A549 (cell line): ENCODE results near the gene UTP15. TPM values are rescaled to one million over a fixed set of nuclear protein-coding genes. Genes with fewer than 3 reads are reported as not detected.

ENCODE experiments used
- ATAC-seq, 2 experiments: fragments of 200-7000 bp in 1 of 2; fragments of >200 bp in 1 of 2; cut with Nextera tagmentation in 1 of 2; cut with Tn5 transposase in 1 of 2; 3 replicates each; pipeline versions ENCODE4 v1.8.0 to v1.9.1; 2018 to 2020; ENCODE audit warnings: mild to moderate bottlenecking in 1 of 2, moderate library complexity in 1 of 2
- CTCF ChIA-PET: fragments of 300-600 bp; sonication (Branson Sonifier 250); formaldehyde crosslinking; extraction: SDS; loops from one replicate; lab custom pipeline; 2021; ENCODE audit warnings: antibody characterized with exemption, inconsistent platforms; lab: Yijun Ruan, JAX
- POLR2A ChIA-PET: fragments of 350-600 bp; formaldehyde crosslinking; extraction: SDS; loops from one replicate; lab custom pipeline; 2021; ENCODE audit warnings: antibody characterized with exemption, inconsistent platforms; lab: Yijun Ruan, JAX
- DNase-seq, 2 experiments: peaks; one replicate each; pipeline versions ENCODE4 v3.0.0 to v3.0.0-alpha.2; 2011 to 2016; ENCODE audit warnings: low read depth in 1 of 2, low spot score in 1 of 2
- FAIRE-seq: peaks from 2 replicates; lab custom pipeline; 2011; peaks lifted over from hg19 to GRCh38; lab: Jason Lieb, UNC
- H3K27ac ChIP-seq, 2 experiments: fragments of >200 bp; sonication (Bioruptor Twin); formaldehyde crosslinking; 3 replicates each; pipeline ENCODE4 v1.5.1; 2016 to 2017
- H3K4me1 ChIP-seq: fragments of >200 bp; sonication (Bioruptor Twin); formaldehyde crosslinking; 3 replicates; pipeline ENCODE4 v1.6.1; 2016
- H3K4me2 ChIP-seq: fragments of >200 bp; sonication (Bioruptor Twin); formaldehyde crosslinking; 3 replicates; pipeline ENCODE4 v1.6.1; 2016
- H3K4me3 ChIP-seq: fragments of >200 bp; sonication (Bioruptor Twin); formaldehyde crosslinking; 3 replicates; pipeline ENCODE4 v1.5.1; 2016
- H3K9me3 ChIP-seq: fragments of >200 bp; sonication (Bioruptor Twin); formaldehyde crosslinking; 3 replicates; pipeline ENCODE4 v1.6.1; 2016
- BHLHE40 ChIP-seq: IDR thresholded peaks from 2 replicates; pipeline ENCODE4 v1.6.1; 2012; ENCODE audit warnings: low read depth, low read length, inconsistent platforms
- CBX2 ChIP-seq: fragments of 200-600 bp; sonication (generic); IDR thresholded peaks from 2 replicates; pipeline ENCODE4 v1.6.1; 2016; ENCODE audit warnings: low read depth, mild to moderate bottlenecking, borderline replicate concordance
- CHD4 ChIP-seq: fragments of 200-600 bp; sonication (generic); IDR thresholded peaks from 2 replicates; pipeline ENCODE4 v1.6.1; 2016; ENCODE audit warnings: antibody characterized with exemption, mild to moderate bottlenecking, borderline replicate concordance
- CTCF ChIP-seq: fragments of >200 bp; sonication (Bioruptor Twin); formaldehyde crosslinking; IDR thresholded peaks from 3 replicates; pipeline ENCODE4 v1.5.1; 2016
- EHMT2 ChIP-seq: fragments of 200-600 bp; sonication (generic); IDR thresholded peaks from 2 replicates; pipeline ENCODE4 v1.6.1; 2016; ENCODE audit warnings: antibody characterized with exemption, low read depth, mild to moderate bottlenecking, moderate library complexity
- ESRRA ChIP-seq: fragments of 150-350 bp; IDR thresholded peaks from 2 replicates; pipeline ENCODE4 v1.6.1; 2014; ENCODE audit warnings: mild to moderate bottlenecking, low read length, borderline replicate concordance
- FOSL2 ChIP-seq, 2 experiments: fragments of 450-650 bp in 1 of 2; fragments of >200 bp in 1 of 2; sonication (Bioruptor Twin) in 1 of 2; formaldehyde crosslinking; IDR thresholded peaks; 2 replicates each; pipeline versions ENCODE4 v1.5.0 to v1.6.1; 2016 to 2020; ENCODE audit warnings: mild to moderate bottlenecking in 1 of 2, moderate library complexity in 1 of 2
- GATA3 ChIP-seq: IDR thresholded peaks from 2 replicates; pipeline ENCODE4 v1.6.1; 2012; ENCODE audit warnings: borderline replicate concordance
- HOXB5 ChIP-seq: fragments of 250-450 bp; sonication (Bioruptor Pico); IDR thresholded peaks from 2 replicates; pipeline ENCODE4 v1.5.0; 2020; ENCODE audit warnings: mild to moderate bottlenecking, moderate library complexity
- MAFK ChIP-seq: fragments of 450-650 bp; IDR thresholded peaks from 2 replicates; pipeline ENCODE4 v1.6.1; 2014; ENCODE audit not compliant: partially characterized antibody
- RAD21 ChIP-seq, 2 experiments: fragments of >200 bp in 1 of 2; sonication (Bioruptor Twin) in 1 of 2; formaldehyde crosslinking in 1 of 2; IDR thresholded peaks in 1 of 2; conservative IDR thresholded peaks in 1 of 2; 2 replicates in 1 of 2; 3 replicates in 1 of 2; pipeline ENCODE4 v1.6.1; 2012 to 2018; ENCODE audit warnings: inconsistent platforms in 1 of 2
- REST ChIP-seq: fragments of 200-600 bp; sonication (generic); IDR thresholded peaks from 2 replicates; pipeline ENCODE4 v1.6.1; 2016; ENCODE audit warnings: antibody characterized with exemption, mild to moderate bottlenecking, moderate library complexity
- SMC3 ChIP-seq: fragments of >200 bp; sonication (Bioruptor Twin); formaldehyde crosslinking; IDR thresholded peaks from 3 replicates; pipeline ENCODE4 v1.6.1; 2018; ENCODE audit warnings: inconsistent platforms
- SREBF2 ChIP-seq: fragments of 450-650 bp; IDR thresholded peaks from 2 replicates; pipeline ENCODE4 v1.6.1; 2014; ENCODE audit warnings: mild to moderate bottlenecking, moderate library complexity
- WGBS: methylation state at CpG from one replicate; pipeline ENCODE4 v1.1.6; 2017; ENCODE audit errors: missing lambda C conversion rate; 5-methylcytosine and 5-hydroxymethylcytosine counted together
- polyA plus RNA-seq, 4 experiments: library from polyadenylated mRNA; depleted of rRNA in 3 of 4; stranded (reverse); fragments of >200 nt; fragmentation: RNase III in 1 of 4; extraction: RNeasy Plus Mini Kit Qiagen cat#74134 plus additional on column Dnase treatment in 1 of 4; gene quantifications; 2 replicates in 3 of 4; 3 replicates in 1 of 4; pipeline ENCODE4 v1.2.3, GENCODE V29; 2011 to 2017
- TF ChIP-seq, protein P1 (sequence below): IDR thresholded peaks from 2 replicates; pipeline ENCODE4 v1.6.1; 2012
- TF ChIP-seq, protein P2 (sequence below): fragments of 250-450 bp; sonication (Bioruptor Pico); IDR thresholded peaks from 2 replicates; pipeline ENCODE4 v1.5.0; 2021; ENCODE audit warnings: mild to moderate bottlenecking, moderate library complexity, borderline replicate concordance

The UTP15 gene
- polyA plus RNA-seq, 2 of the 4 experiments (the other 2 are of a cell fraction) = 21.6 to 44.0 TPM

DNA sequence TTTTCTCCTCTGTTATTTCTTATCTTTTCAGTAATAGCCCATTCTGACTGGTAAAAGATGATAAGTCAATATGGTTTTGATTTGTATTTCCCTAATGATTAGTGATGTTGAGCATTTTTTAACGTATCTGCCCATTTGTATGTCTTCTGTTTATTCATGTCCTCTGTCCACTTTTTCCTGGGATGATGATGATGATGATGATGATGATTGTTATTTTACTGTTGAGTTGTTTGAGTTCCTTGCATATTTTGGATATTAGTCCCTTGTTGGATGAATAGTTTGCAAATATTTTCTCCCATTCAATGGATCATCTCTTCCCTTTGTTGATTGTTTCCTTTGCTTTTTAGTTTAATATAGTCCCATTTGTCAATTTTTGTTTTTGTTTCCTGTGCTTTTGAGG is 27.0 kb downstream of the UTP15 start:
- H3K9me3 ChIP-seq = no peaks in the 10 kb centered on the region
- no peak overlapping the region for H3K4me3 ChIP-seq
- 0% methylated on average over 1 of the region's 1 CpG for WGBS
- H3K27ac ChIP-seq = peak overlapping the region; percentile 18 to 58; a peak in 3 of 6 replicates
- FAIRE-seq = peak; percentile 86
- no peak for ATAC-seq
- peak overlapping the region; percentile 50; the same call in 2 of the 3 replicates for H3K4me2 ChIP-seq
- ChIA-PET CTCF (interaction anchor here (2.2 to 10.3 kb wide), 7 partner anchors 14 to 199 kb away, joined by 5 to 315 read pairs (median 30); partner anchors contain the start of gene ARHGEF28), POLR2A (no interaction called here)
- peak in 1 of 2 experiments; percentile 22 for DNase-seq
- TF ChIP-seq, protein P1, sequence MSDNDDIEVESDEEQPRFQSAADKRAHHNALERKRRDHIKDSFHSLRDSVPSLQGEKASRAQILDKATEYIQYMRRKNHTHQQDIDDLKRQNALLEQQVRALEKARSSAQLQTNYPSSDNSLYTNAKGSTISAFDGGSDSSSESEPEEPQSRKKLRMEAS = peak; percentile 19; the same call in 1 of the 2 replicates
- TF ChIP-seq, protein P2, sequence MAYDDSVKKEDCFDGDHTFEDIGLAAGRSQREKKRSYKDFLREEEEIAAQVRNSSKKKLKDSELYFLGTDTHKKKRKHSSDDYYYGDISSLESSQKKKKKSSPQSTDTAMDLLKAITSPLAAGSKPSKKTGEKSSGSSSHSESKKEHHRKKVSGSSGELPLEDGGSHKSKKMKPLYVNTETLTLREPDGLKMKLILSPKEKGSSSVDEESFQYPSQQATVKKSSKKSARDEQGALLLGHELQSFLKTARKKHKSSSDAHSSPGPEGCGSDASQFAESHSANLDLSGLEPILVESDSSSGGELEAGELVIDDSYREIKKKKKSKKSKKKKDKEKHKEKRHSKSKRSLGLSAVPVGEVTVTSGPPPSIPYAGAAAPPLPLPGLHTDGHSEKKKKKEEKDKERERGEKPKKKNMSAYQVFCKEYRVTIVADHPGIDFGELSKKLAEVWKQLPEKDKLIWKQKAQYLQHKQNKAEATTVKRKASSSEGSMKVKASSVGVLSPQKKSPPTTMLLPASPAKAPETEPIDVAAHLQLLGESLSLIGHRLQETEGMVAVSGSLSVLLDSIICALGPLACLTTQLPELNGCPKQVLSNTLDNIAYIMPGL (CRISPR knock-in tag) = no peak
- TF ChIP-seq FOSL2 (IDR thresholded peaks at IDR 0.05) (no peak), FOSL2 (CRISPR knock-in tag; IDR thresholded peaks at IDR 0.05) (peak; percentile 17; the same call in 1 of the 2 replicates), GATA3 (peak; percentile 59; the same call in 1 of the 2 replicates), MAFK (no peak), ESRRA (no peak), BHLHE40 (no peak)
- H3K4me1 ChIP-seq = peaks cover 30% of the 10 kb centered on the region

- H3K9me3 ChIP-seq = peaks cover 2% of the 10 kb centered on the region; the same call in 1 of the 3 replicates
- peak; percentile 80 to 92; a peak in 5 of 6 replicates for ATAC-seq
- no peak overlapping the region for H3K4me3 ChIP-seq
- POLR2A ChIA-PET = interaction anchor here (1.7 kb wide), 1 partner anchor 29 kb away, joined by 3 read pairs; the partner anchor contains the start of gene ARHGEF28
- no peak overlapping the region for H3K27ac ChIP-seq
- peaks cover 23% of the 10 kb centered on the region for H3K4me1 ChIP-seq
- no peak overlapping the region for H3K4me2 ChIP-seq
- DNase-seq = peak; percentile 40 to 78
- TF ChIP-seq SMC3 (peak; percentile 56; the same call in 2 of the 3 replicates), CBX2 (no peak), CTCF (peak; percentile 68), HOXB5 (CRISPR knock-in tag) (no peak), RAD21 (conservative IDR thresholded peaks at IDR 0.05 in 1 of 2, IDR thresholded peaks at IDR 0.05 in 1 of 2) (peak; percentile 41 to 53; a peak in 4 of 5 replicates), EHMT2 (0 out of 2 replicates have a peak, but pooled peaks have one; percentile 66)
- TF ChIP-seq, all 56 proteins: peak for 4
- no peak for FAIRE-seq
- CTCF ChIA-PET = interaction anchor here (0.7 to 6.1 kb wide), 23 partner anchors 11 to 330 kb away, joined by 3 to 50 read pairs (median 3); no protein-coding TSS in a partner anchor
Measured at GRCh38 chr5:73596705-73597328, 31.3 kb downstream of the UTP15 start.

GRCh38 chr5:73599380-73599779 is 33.8 kb downstream of the UTP15 start:
- TF ChIP-seq EHMT2 = no peak
- TF ChIP-seq MAFK = peak; percentile 88
- TF ChIP-seq CHD4 = no peak
- TF ChIP-seq REST = no peak
- no peak for TF ChIP-seq SREBF2
- ChIA-PET CTCF (interaction anchor here (1.0 to 6.1 kb wide), 3 partner anchors 9 to 193 kb away, joined by 5 to 50 read pairs (median 6); no protein-coding TSS in a partner anchor), POLR2A (no interaction called here)
- Histone ChIP-seq H3K9me3 (peaks cover 9% of the 10 kb centered on the region; the same call in 1 of the 3 replicates), H3K4me1 (peaks cover 10% of the 10 kb centered on the region), H3K27ac (no peak overlapping the region), H3K4me2 (no peak overlapping the region), H3K4me3 (no peak overlapping the region)
- 73% methylated on average over 3 of the region's 3 CpGs for WGBS
- ATAC-seq (no peak), FAIRE-seq (no peak), DNase-seq (no peak)
